Stimulated activated CD8-positive, alpha-beta memory T cell treated with anti-CD3 and anti-CD28 coated beads, Interleukin-4, amount 100 ng/mL, for 4 hours (primary cell): ENCODE measurements around the gene STEAP4.

Experiments
- DNase-seq, 2 donors: peaks; one replicate each; pipeline ENCODE4 v3.0.0-alpha.2; 2020; ENCODE audit warnings: low read depth in 2 of 2, low spot score in 1 of 2

The STEAP4 gene

DNA sequence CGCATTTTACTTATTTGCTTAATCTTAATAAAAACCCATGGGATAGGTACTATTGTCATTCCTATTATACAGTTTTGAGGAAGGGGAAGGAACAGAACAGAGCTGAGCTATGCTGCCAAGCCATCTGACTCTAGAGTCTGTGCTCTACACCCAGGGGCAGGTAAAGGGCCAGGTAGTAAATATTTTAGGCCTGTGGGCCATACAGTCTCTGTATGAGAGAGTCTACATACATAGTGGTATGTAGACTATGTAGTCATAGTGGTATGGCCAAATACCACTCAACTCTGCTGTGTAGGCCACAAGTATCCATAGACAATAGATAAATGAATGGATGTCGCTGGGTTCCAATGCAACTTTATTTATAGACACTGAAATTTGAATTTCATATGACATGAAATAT is 83.4 kb downstream of the STEAP4 start:
- no peak for DNase-seq
